ENCODE measurements around the gene CDC14A. TPM values are rescaled to one million over a fixed set of nuclear protein-coding genes. Genes with fewer than 3 reads are reported as not detected.

Gene CDC14A
- polyA plus RNA-seq, 12 donors: 4.8 to 9.3 (median 6.5) TPM; not detected in 2

- no peak for DNase-seq
These were observed 180.3 kb downstream of the CDC14A start for GRCh38 chr1:100532645-100533044.

GRCh38 chr1:100535264-100535663, 183.0 kb downstream of the CDC14A start:
- DNase-seq: no peak

- DNase-seq: no peak
These were observed 183.7 kb downstream of the CDC14A start for GRCh38 chr1:100536031-100536430.

GRCh38 chr1:100538913-100539835, 186.9 kb downstream of the CDC14A start:
- no peak for DNase-seq

GRCh38 chr1:100539836-100540536, 187.7 kb downstream of the CDC14A start:
- no peak for DNase-seq

GRCh38 chr1:100542285-100542684, 190.0 kb downstream of the CDC14A start:
- DNase-seq: no peak

GRCh38 chr1:100543640-100544039, 191.3 kb downstream of the CDC14A start:
- no peak for DNase-seq

GRCh38 chr1:100544791-100545190, 192.5 kb downstream of the CDC14A start:
- no peak for DNase-seq

GRCh38 chr1:100545855-100546254, 193.5 kb downstream of the CDC14A start:
- no peak for DNase-seq

- no peak for DNase-seq
These were observed 199.7 kb downstream of the CDC14A start for GRCh38 chr1:100552031-100552430.

GRCh38 chr1:100552922-100553321, 200.6 kb downstream of the CDC14A start:
- no peak for DNase-seq

- DNase-seq: no peak
These were observed 203.9 kb downstream of the CDC14A start for GRCh38 chr1:100556181-100556580.

GRCh38 chr1:100556925-100557605, 204.8 kb downstream of the CDC14A start:
- no peak for DNase-seq

GRCh38 chr1:100557606-100557953, 205.3 kb downstream of the CDC14A start:
- DNase-seq: no peak

- DNase-seq: no peak
These were observed 213.2 kb downstream of the CDC14A start for GRCh38 chr1:100565533-100565932.

GRCh38 chr1:100565937-100566699, 213.8 kb downstream of the CDC14A start:
- no peak for DNase-seq

- no peak for DNase-seq
These were observed 214.8 kb downstream of the CDC14A start for GRCh38 chr1:100567062-100567461.
